Skeletal muscle tissue (tissue), 4 donors: ENCODE measurements around the gene IMP3. TPM values are rescaled to one million over a fixed set of nuclear protein-coding genes. Genes with fewer than 3 reads are reported as not detected.
"Not testable (repeated sequence)": the region's sequence is repeated elsewhere in the genome, so short reads cannot be mapped to it uniquely, and the experiment has no call there.

ENCODE experiments used
- H3K27ac ChIP-seq: one replicate; pipeline ENCODE4 v1.7.0; 2013; ENCODE audit warnings: mild to moderate bottlenecking, low read depth, low read length, inconsistent platforms
- H3K27me3 ChIP-seq, 3 donors: one replicate each; pipeline ENCODE4 v1.7.0; 2013; ENCODE audit warnings: low read length in 3 of 3; ENCODE audit not compliant: control insufficient read depth in 3 of 3, insufficient read depth in 3 of 3
- H3K36me3 ChIP-seq, 3 donors: one replicate each; pipeline ENCODE4 v1.7.0; 2013; ENCODE audit warnings: low read length in 3 of 3; ENCODE audit not compliant: control insufficient read depth in 3 of 3, insufficient read depth in 3 of 3
- H3K4me1 ChIP-seq, 3 donors: one replicate each; pipeline ENCODE4 v1.7.0; 2013; ENCODE audit warnings: low read length in 3 of 3, mild to moderate bottlenecking in 3 of 3; ENCODE audit not compliant: control insufficient read depth in 3 of 3, insufficient read depth in 3 of 3
- H3K4me3 ChIP-seq, 3 donors: one replicate each; pipeline ENCODE4 v1.7.0; 2013; ENCODE audit warnings: low read length in 3 of 3
- H3K9ac ChIP-seq, 3 donors: one replicate each; pipeline ENCODE4 v1.7.0; 2013; ENCODE audit warnings: low read length in 3 of 3, mild to moderate bottlenecking in 3 of 3, moderate library complexity in 2 of 3, low read depth in 1 of 3
- H3K9me3 ChIP-seq, 3 donors: one replicate each; pipeline ENCODE4 v1.7.0; 2013; ENCODE audit warnings: low read length in 3 of 3; ENCODE audit not compliant: control insufficient read depth in 3 of 3
- total RNA-seq: library from RNA; depleted of rRNA; stranded (reverse); fragments of >200 nt; gene quantifications from one replicate; pipeline ENCODE4 v1.2.3, GENCODE V29; 2014
- donor health status: Osteomylitis.

Gene IMP3
- total RNA-seq, 1 donor from 2014 or later: 54.3 TPM

- Histone ChIP-seq H3K4me1 (peaks cover 40 to 51% (median 43%) of the 10 kb centered on the region in 3 donors), H3K4me3 (peak overlapping the region; percentile 86 to 90 (median 87)), H3K9me3 (no peaks in the 10 kb centered on the region), H3K36me3 (peaks cover 0 to 4% (median 3%) of the 10 kb centered on the region in 3 donors), H3K27ac (peak overlapping the region; percentile 89), H3K27me3 (peaks cover 0 to 5% (median 0%) of the 10 kb centered on the region in 3 donors), H3K9ac (peak overlapping the region; percentile 83 to 95 (median 86))
Observed at GRCh38 chr15:75646112-75646943, 6.3 kb upstream of the IMP3 start.

- H3K9me3 ChIP-seq: no peaks in the 10 kb centered on the region
- H3K4me3 ChIP-seq: no peak overlapping the region
- peaks cover 28 to 48% (median 31%) of the 10 kb centered on the region in 3 donors for H3K4me1 ChIP-seq
- no peak overlapping the region for H3K9ac ChIP-seq
- H3K27me3 ChIP-seq: peaks cover 0 to 5% (median 0%) of the 10 kb centered on the region in 3 donors
- H3K36me3 ChIP-seq: peaks cover 0 to 3% (median 0%) of the 10 kb centered on the region in 3 donors
- H3K27ac ChIP-seq: no peak overlapping the region
Observed at GRCh38 chr15:75644376-75644775, 4.4 kb upstream of the IMP3 start.

- Histone ChIP-seq H3K9me3 (no peaks in the 10 kb centered on the region), H3K27me3 (no peaks in the 10 kb centered on the region), H3K4me1 (peaks cover 29 to 44% (median 36%) of the 10 kb centered on the region in 3 donors)
Observed at GRCh38 chr15:75641603-75642002, 1.6 kb upstream of the IMP3 start.

GRCh38 chr15:75641179-75641503, 1.1 kb upstream of the IMP3 start:
- no peak overlapping the region for H3K27ac ChIP-seq
- no peaks in the 10 kb centered on the region for H3K9me3 ChIP-seq
- no peaks in the 10 kb centered on the region for H3K27me3 ChIP-seq
- no peak overlapping the region for H3K4me3 ChIP-seq
- peaks cover 25 to 40% (median 31%) of the 10 kb centered on the region in 3 donors for H3K4me1 ChIP-seq
- H3K9ac ChIP-seq: peak overlapping the region in 1 of 3 donors; percentile 99
- H3K36me3 ChIP-seq: peaks cover 0 to 3% (median 0%) of the 10 kb centered on the region in 3 donors

More at GRCh38 chr15:75641603-75642002, 1.6 kb upstream of the IMP3 start:
- H3K4me3 ChIP-seq: no peak overlapping the region
- no peak overlapping the region for H3K27ac ChIP-seq
- H3K36me3 ChIP-seq: peaks cover 0 to 3% (median 0%) of the 10 kb centered on the region in 3 donors
- no peak overlapping the region for H3K9ac ChIP-seq

- H3K4me3 ChIP-seq: peak overlapping the region; percentile 94 to 99 (median 99)
- H3K27ac ChIP-seq: peak overlapping the region; percentile 91
Observed at GRCh38 chr15:75640483-75641178, 607 bp upstream of the IMP3 start.

DNA sequence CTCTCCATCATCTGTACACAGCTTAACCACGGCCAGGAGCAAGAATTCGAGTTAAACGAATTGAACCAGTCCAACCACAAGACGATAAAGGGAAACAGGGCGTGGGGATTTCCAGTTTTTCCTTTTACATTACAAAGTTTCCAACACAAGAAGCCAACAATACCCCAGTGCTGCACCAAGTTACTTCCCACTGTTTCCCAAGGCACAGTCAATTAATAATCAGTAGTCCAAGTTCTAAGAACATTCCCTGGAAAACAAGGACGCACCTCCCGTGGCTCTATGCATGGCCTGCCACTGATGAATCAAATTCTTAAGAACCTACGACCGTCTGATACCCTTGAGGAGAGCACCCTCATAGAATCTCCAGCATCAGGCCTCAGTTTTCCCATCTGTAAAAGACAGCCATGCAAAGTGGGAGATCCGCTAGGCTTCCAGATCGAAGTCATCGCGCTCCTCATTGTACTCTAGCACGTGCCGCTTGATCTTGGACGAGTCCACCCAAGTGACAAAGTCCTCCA, 774 bp downstream of the IMP3 start:
- Histone ChIP-seq H3K4me3 (peak overlapping the region; percentile 94 to 99 (median 99)), H3K36me3 (peaks cover 0 to 3% (median 0%) of the 10 kb centered on the region in 3 donors), H3K4me1 (peaks cover 24 to 38% (median 31%) of the 10 kb centered on the region in 3 donors), H3K9me3 (no peaks in the 10 kb centered on the region), H3K27me3 (no peaks in the 10 kb centered on the region), H3K9ac (peak overlapping the region; percentile 83 to 99 (median 99)), H3K27ac (peak overlapping the region; percentile 91)

More at GRCh38 chr15:75640483-75641178, 607 bp upstream of the IMP3 start:
- Histone ChIP-seq H3K9me3 (no peaks in the 10 kb centered on the region), H3K4me1 (peaks cover 24 to 38% (median 31%) of the 10 kb centered on the region in 3 donors), H3K36me3 (peaks cover 0 to 3% (median 0%) of the 10 kb centered on the region in 3 donors), H3K9ac (peak overlapping the region; percentile 83 to 99 (median 99)), H3K27me3 (no peaks in the 10 kb centered on the region)

- Histone ChIP-seq H3K9ac (peak overlapping the region in 2 of 3 donors; percentile 47 to 61), H3K4me3 (peak overlapping the region in 1 of 3 donors; percentile 67), H3K27me3 (no peaks in the 10 kb centered on the region), H3K27ac (peak overlapping the region; percentile 45), H3K9me3 (no peaks in the 10 kb centered on the region), H3K4me1 (peaks cover 24 to 38% (median 31%) of the 10 kb centered on the region in 3 donors), H3K36me3 (peaks cover 0 to 3% (median 0%) of the 10 kb centered on the region in 3 donors)
Observed at GRCh38 chr15:75637245-75638009, 2.6 kb downstream of the IMP3 start.

GRCh38 chr15:75636026-75636425, 4.0 kb downstream of the IMP3 start:
- Histone ChIP-seq H3K9ac (no peak overlapping the region), H3K27me3 (no peaks in the 10 kb centered on the region), H3K27ac (no peak overlapping the region), H3K4me1 (peaks cover 24 to 37% (median 31%) of the 10 kb centered on the region in 3 donors), H3K4me3 (no peak overlapping the region), H3K9me3 (no peaks in the 10 kb centered on the region), H3K36me3 (peaks cover 0 to 3% (median 0%) of the 10 kb centered on the region in 3 donors)

DNA sequence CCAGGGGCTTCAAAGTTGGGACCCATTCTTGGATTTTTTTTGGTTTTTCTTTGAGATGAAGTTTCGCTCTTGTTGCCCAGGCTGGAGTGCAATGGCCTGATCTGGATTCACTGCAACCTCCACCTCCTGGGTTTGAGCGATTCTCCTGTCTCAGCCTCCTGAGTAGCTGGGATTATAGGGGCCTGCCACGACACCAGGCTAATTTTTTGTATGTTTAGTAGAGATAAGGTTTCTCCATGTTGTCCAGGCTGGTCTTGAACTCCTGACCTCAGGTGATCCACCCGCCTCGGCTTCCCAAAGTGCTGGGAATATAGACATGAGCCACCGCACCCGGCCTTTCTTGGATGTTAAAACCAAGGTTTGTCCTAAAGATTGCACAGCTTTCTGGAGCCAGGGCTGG, 6.1 kb downstream of the IMP3 start:
- H3K27me3 ChIP-seq, H3K9ac ChIP-seq: not testable (repeated sequence)

More for the DNA sequence above, 6.1 kb downstream of the IMP3 start:
- H3K36me3 ChIP-seq, H3K9me3 ChIP-seq, H3K27ac ChIP-seq, H3K4me3 ChIP-seq: not testable (repeated sequence)
- H3K4me1 ChIP-seq: peaks cover 16 to 19% (median 18%) of the 10 kb centered on the region in 3 donors
